ENCODE measurements around the gene TPP1.

Gene TPP1

DNA sequence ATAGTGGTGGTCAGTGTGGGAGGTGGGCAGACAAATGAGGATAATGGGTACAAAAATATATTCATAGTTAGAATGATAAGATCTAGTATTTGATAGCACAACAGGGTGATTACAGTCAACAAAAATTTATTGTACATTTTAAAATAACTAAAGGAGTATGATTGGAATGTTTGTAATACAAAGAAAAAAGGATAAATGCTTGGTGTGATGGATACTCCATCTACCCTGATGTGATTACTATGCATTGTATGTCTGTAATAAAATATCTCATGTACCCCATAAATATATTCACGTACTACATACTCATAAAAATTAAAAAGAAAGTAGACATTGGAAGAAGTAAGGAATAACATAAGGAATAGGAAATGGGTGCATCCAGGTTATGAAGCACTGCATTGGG lies 31.2 kb downstream of the TPP1 start:
- DNase-seq (ENCODE audit: low spot score in 2 of 2) (no peak), ATAC-seq (ENCODE audit: low read depth) (no peak)
- Mint-ChIP-seq H3K27me3 (no peaks in the 10 kb centered on the region), H3K9me3 (peaks cover 8% of the 10 kb centered on the region), H3K4me3 (no peak overlapping the region), H3K27ac (no peak overlapping the region), H3K4me1 (no peaks in the 10 kb centered on the region), H3K36me3 (peaks cover 29% of the 10 kb centered on the region)

DNA sequence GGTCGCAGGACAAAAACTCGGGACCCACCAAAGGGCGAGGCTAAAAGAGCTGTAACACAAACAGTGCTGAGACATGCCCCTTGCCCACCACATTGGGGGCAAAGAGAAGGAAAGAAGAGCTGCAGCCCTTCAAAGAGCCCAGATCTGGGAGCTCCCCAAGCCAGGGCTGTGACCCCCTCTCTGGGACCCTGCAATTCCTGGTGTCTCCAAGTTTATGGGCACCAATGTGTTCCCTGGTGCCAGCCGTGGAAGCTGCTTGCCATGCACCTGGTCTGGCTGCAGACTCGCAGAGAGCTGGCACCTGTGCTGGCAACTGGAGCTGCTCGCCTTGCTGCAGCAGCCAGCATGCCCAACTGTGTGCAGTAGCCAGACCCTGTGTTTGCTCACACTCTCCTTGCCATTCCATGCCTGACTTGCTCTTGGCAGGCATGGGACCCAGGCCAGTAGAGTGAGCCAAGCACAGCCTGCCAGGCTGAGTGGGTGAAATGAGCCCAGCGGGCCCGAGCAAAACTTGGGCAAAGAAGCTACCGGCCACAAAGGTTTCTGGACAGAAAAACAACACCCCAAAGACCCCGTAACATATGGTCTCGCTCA lies 31.8 kb downstream of the TPP1 start:
- no peak for ATAC-seq (ENCODE audit: low read depth)
- peaks cover 10% of the 10 kb centered on the region for H3K9me3 Mint-ChIP-seq
- H3K4me3 Mint-ChIP-seq: no peak overlapping the region
- no peak overlapping the region for H3K27ac Mint-ChIP-seq
- no peak for DNase-seq (ENCODE audit: low spot score in 2 of 2)
- no peaks in the 10 kb centered on the region for H3K27me3 Mint-ChIP-seq
- H3K4me1 Mint-ChIP-seq: no peaks in the 10 kb centered on the region
- peaks cover 30% of the 10 kb centered on the region for H3K36me3 Mint-ChIP-seq

DNA sequence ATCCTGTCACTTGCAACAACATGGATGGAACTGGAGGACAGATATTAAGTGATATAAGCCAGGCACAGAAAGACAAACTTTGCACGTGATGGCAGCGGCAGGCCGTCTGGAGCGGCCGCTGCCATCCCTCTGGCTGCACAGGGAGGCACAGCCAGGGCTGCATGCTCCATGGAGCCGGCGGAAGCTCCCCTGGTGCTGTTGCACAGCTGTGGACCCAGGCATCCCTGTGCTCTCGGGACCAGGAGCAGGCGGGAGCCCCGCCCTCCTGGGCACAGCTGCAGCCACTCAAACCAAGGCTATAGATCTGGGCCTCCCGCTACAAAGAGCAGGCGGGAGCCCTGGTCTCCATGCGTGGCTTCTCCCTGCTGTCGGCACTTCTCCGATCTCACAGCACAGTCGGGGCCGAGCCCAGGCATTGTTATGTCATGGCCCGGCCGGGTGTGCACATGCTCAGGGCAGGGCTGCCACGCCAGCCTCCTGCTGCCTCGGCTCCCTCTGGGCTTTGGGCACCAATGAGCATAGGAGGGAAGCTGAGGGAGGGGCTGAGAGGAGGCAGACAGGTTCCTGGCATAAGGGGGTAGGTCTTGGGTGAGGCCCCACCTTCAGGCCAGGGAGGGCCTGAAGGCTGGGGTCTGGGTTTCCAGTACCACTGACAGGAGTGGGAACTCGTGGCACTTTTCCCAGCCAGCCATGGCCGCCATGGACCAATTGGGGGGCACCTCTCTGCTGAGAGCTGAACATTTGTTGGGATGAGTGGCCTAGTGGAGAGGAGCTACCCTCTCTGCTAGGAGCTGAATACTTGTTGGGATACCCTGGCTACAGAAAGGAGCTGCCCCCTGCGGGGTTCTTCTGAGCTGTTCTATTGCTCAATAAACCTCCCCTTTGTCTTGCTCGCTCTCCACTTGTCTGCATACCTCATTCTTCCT lies 32.5 kb downstream of the TPP1 start:
- Mint-ChIP-seq H3K27ac (no peak overlapping the region), H3K4me1 (no peaks in the 10 kb centered on the region), H3K9me3 (peaks cover 12% of the 10 kb centered on the region), H3K4me3 (no peak overlapping the region), H3K36me3 (peaks cover 32% of the 10 kb centered on the region), H3K27me3 (no peaks in the 10 kb centered on the region)
- ATAC-seq (ENCODE audit: low read depth) (no peak), DNase-seq (ENCODE audit: low spot score in 2 of 2) (no peak)

DNA sequence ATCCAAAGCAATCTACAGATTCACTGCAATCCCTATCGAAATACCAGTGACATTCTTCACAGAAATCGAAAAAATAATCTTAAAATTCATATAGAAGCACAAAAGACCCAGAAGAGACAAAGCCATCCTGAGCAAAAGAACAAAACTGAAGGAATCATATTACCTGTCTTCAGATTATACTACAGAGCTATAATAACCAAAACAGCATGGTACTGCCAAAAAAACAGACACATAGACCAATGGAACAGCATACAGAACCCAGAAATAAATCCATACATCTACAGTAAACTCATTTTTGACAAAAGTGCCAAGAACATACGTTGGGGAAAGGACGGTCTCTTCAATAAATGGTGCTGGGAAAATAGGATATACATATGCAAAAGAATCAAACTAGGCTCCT lies 34.7 kb downstream of the TPP1 start:
- Mint-ChIP-seq H3K36me3 (peaks cover 41% of the 10 kb centered on the region), H3K4me3 (no peak overlapping the region), H3K27ac (no peak overlapping the region), H3K9me3 (peaks cover 12% of the 10 kb centered on the region), H3K27me3 (no peaks in the 10 kb centered on the region), H3K4me1 (no peaks in the 10 kb centered on the region)
- DNase-seq (ENCODE audit: low spot score in 2 of 2): no peak
- no peak for ATAC-seq (ENCODE audit: low read depth)

DNA sequence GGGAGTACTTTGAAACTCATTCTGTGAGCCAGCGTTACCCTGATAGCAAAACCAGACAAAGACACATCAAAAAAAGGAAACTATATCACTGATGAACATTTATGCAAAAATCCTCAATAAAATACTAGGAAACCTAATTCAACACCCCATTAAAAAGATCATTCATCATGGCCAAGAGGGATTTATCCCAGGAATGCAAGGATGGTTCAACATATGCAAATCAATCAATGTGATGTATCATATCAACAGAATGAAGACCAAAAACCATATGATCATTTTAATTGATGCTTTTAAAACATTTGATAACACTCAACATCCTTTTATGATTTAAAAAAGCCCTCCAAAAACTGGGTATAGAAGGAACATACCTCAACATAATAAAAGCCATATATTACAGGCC lies 35.6 kb downstream of the TPP1 start:
- Mint-ChIP-seq H3K36me3 (peaks cover 41% of the 10 kb centered on the region), H3K27me3 (no peaks in the 10 kb centered on the region), H3K4me3 (no peak overlapping the region), H3K27ac (no peak overlapping the region), H3K4me1 (no peaks in the 10 kb centered on the region), H3K9me3 (peaks cover 12% of the 10 kb centered on the region)
- DNase-seq (ENCODE audit: low spot score in 2 of 2) (no peak), ATAC-seq (ENCODE audit: low read depth) (no peak)

DNA sequence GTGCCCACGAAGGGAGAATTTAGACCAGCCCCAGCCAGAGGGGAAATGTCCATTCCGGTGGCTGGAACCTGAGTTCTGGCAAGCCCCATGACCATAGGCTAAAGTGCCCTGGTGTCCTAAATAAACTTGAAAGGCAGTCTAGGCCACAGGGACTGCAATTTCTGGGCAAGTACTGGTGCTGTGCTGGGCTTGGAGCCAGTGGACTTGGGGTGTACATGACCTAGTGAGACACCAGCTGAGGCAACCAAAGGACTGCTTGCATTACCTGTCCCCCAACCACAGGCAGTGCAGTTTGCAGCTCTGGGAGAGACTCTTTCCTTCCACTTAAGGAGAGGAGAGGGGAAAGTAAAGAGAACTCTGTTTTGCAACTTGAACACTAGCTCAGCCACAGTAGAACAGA lies 39.5 kb downstream of the TPP1 start:
- H3K27me3 Mint-ChIP-seq: no peaks in the 10 kb centered on the region
- no peak overlapping the region for H3K4me3 Mint-ChIP-seq
- peaks cover 38% of the 10 kb centered on the region for H3K36me3 Mint-ChIP-seq
- no peak for DNase-seq (ENCODE audit: low spot score in 2 of 2)
- H3K27ac Mint-ChIP-seq: no peak overlapping the region
- H3K9me3 Mint-ChIP-seq: peaks cover 11% of the 10 kb centered on the region
- H3K4me1 Mint-ChIP-seq: peaks cover 2% of the 10 kb centered on the region
- no peak for ATAC-seq (ENCODE audit: low read depth)

DNA sequence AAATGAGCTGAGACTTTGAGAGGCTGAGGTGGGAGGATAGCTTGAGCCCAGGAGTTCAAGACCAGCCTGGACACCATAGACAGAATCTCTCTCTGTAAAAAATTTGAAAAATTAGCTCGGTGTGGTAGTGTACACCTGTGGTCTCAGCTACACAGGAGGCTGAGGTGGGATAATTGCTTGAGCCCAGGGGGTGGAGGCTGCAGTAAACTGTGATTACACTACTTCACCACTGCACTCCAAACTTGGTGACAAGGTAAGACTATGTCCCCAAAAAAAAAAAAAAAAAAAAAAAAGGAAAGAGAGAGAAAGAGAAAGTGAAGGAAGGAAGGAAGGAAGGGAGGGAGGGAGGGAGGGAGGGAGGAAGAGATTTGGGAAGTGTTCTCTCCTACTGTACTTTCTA lies 41.1 kb downstream of the TPP1 start:
- no peak for DNase-seq (ENCODE audit: low spot score in 2 of 2)
- Mint-ChIP-seq H3K9me3 (peaks cover 5% of the 10 kb centered on the region), H3K27ac (no peak overlapping the region), H3K36me3 (peaks cover 27% of the 10 kb centered on the region), H3K27me3 (no peaks in the 10 kb centered on the region), H3K4me3 (no peak overlapping the region), H3K4me1 (peaks cover 2% of the 10 kb centered on the region)
- no peak for ATAC-seq (ENCODE audit: low read depth)

DNA sequence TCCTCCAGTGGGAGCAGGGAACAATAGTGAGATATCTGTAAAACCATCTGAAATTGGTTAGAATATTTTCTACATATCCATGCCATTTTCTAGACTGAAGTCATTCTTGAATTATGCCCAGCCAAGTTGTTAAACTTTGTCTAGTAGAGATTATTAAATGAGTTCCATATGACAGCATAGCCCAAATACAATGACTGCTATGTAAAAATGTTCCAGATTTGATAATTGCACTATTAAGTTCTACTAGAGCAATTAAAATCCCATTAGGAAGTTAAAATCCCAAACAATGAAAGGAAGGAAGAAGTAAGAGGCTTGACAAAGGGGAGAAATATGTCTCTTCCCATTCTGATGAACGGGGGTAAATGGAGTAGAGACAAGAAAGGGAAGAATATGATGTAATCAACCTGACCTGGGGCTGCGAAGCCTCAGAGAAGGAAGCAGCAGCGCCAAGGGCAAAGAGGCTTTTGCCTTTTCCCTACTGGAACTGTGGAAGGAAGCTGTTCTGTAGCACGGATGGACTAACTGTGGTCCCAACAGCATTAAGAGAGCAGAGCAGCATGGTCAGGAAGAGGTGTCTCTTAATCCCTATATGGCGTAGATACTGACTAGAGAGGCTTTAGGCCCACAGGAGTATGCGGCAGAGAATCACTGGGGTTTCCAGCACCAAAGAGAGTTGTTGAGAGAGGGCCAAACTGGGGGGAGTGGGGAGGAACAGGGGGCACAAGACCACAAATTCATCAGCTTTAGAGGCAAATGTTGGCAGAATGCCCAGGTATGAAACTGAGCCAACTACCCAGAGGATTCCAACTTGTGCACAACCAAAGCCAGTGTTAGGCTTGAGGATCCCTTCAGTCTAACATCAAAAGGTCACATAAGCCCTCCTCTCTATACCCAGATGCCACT lies 42.5 kb downstream of the TPP1 start:
- Mint-ChIP-seq H3K4me3 (no peak overlapping the region), H3K4me1 (peaks cover 2% of the 10 kb centered on the region), H3K27me3 (no peaks in the 10 kb centered on the region), H3K36me3 (peaks cover 23% of the 10 kb centered on the region), H3K9me3 (no peaks in the 10 kb centered on the region), H3K27ac (no peak overlapping the region)
- DNase-seq (ENCODE audit: low spot score in 2 of 2) (no peak), ATAC-seq (ENCODE audit: low read depth) (no peak)

DNA sequence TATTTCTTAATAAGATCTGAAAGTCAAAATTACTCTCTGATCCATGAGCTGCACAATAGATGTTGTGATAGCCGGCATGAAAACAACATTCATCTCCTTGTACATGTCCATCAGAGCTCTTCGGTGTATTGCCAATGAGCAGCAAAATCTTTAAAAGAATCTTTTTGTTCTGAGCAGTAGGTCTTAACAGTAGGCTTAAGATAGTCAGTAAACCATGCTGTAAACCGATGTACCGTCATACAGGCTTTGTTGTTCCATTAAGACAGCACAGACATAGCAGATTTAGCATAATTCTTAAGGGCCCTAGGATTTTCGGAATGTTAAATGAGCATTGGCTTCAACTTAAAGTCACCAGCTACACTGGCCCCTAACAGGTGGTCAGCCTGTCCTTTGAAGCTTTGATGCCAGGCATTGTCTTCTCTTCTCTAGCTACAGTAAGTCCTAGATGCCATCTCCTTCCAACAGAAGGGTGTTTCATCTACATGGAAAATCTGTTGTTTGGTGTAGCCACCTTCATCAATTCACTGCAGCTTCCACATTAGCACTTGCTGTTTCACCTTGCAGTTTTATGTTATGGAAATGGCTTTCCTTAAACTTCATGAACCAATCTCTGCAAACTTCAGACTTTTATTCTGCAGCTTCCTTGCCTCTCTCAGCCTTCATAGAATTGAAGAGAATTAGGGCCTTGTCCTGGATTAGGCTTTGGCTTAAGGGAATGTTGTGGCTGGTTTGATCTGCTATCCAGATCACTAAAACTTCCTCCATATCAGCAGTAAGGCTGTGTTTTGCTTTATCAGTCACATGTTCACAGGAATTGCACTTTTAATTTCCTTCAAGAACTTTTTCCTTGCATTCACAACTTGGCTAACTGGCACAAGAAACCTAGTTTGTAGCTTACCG lies 44.2 kb downstream of the TPP1 start:
- H3K4me1 Mint-ChIP-seq: peaks cover 2% of the 10 kb centered on the region
- no peak for DNase-seq (ENCODE audit: low spot score in 2 of 2)
- peaks cover 19% of the 10 kb centered on the region for H3K36me3 Mint-ChIP-seq
- H3K27ac Mint-ChIP-seq: no peak overlapping the region
- H3K4me3 Mint-ChIP-seq: no peak overlapping the region
- no peaks in the 10 kb centered on the region for H3K9me3 Mint-ChIP-seq
- ATAC-seq (ENCODE audit: low read depth): no peak
- no peaks in the 10 kb centered on the region for H3K27me3 Mint-ChIP-seq

DNA sequence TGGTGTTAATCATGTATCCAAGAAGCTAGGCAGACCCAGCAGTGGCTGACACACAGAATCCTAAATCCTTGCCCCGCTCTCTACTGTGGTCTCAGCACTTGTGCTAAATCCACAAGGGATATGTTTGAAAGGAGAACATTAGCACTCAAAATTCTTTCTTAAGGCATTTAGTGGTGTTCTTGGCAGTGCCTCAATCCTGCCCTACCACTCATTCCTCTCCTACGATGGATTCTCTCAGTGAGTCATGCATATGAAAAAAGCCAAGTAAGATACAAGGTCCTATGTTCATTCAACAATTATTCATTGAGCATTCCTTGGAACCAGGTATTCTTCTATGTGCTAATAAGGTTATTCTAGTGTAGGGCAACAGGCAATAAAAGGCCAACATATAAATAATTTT lies 47.0 kb downstream of the TPP1 start:
- H3K27ac Mint-ChIP-seq: no peak overlapping the region
- DNase-seq (ENCODE audit: low spot score in 2 of 2): no peak
- no peak overlapping the region for H3K4me3 Mint-ChIP-seq
- no peaks in the 10 kb centered on the region for H3K27me3 Mint-ChIP-seq
- no peaks in the 10 kb centered on the region for H3K4me1 Mint-ChIP-seq
- no peaks in the 10 kb centered on the region for H3K9me3 Mint-ChIP-seq
- no peak for ATAC-seq (ENCODE audit: low read depth)
- peaks cover 22% of the 10 kb centered on the region for H3K36me3 Mint-ChIP-seq

DNA sequence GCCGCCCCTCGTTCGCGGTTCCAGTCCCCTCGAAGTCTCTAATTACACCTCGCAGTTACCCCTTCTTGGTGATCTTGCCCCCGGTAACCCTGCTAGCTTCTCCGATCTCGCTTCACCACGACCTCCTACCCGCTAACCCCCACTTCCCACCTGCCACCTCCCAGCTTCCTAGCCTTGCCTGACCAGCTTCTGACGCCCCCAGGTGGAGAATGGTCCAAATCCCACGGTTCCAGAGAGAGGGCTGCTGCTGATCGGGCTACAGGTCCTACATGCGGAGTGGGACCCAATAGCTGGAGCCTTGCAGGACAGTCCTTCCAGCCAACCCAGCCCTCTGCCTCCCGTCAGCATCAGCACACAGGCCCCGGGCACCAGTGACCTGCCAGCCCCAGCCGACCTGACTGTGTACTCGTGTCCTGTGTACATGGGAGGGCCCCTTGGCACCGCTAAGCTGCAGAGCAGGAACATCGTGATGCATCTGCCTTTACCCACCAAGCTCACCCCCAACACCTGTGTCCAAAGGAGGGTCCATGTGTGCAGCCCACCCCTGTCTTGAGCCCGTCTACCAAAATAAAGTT lies 47.7 kb downstream of the TPP1 start:
- no peak overlapping the region for H3K27ac Mint-ChIP-seq
- H3K36me3 Mint-ChIP-seq: peaks cover 21% of the 10 kb centered on the region
- DNase-seq (ENCODE audit: low spot score in 2 of 2) (no peak), ATAC-seq (ENCODE audit: low read depth) (no peak)
- no peaks in the 10 kb centered on the region for H3K4me1 Mint-ChIP-seq
- H3K9me3 Mint-ChIP-seq: no peaks in the 10 kb centered on the region
- H3K4me3 Mint-ChIP-seq: no peak overlapping the region
- H3K27me3 Mint-ChIP-seq: no peaks in the 10 kb centered on the region

DNA sequence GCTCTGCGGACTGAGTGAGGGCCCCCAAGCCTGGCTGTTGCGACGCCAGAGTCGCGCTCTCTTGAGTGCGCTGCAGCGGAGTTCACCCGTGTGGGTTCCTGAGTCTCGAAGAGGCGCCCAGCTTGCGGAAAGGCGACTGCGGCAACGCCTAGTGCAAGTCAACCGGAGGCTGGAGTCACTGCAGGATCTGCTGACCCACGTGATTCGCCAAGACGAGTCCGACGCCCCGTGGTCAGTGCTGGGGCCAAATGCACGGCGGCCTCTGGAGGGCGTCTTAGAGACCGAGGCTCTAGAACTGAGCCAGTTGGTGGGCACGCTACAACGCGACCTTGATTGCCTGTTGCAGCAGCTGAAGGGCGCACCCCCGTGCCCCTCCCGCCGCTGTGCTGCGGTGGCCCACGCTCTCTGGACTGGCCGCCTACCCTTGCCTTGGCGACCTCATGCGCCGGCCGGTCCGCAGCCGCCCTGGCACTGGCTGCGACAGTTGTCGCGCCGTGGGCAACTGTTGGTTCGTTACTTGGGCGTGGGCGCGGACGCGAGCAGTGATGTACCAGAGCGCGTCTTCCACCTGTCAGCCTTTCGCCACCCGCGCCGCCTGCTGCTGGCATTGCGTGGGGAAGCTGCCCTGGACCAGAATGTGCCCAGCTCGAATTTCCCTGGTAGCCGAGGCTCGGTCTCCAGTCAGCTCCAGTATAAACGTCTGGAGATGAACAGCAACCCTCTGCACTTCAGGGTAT lies 48.4 kb downstream of the TPP1 start:
- H3K9me3 Mint-ChIP-seq: no peaks in the 10 kb centered on the region
- no peak overlapping the region for H3K27ac Mint-ChIP-seq
- no peaks in the 10 kb centered on the region for H3K27me3 Mint-ChIP-seq
- no peaks in the 10 kb centered on the region for H3K4me1 Mint-ChIP-seq
- DNase-seq (ENCODE audit: low spot score in 2 of 2) (no peak), ATAC-seq (ENCODE audit: low read depth) (no peak)
- H3K36me3 Mint-ChIP-seq: peaks cover 20% of the 10 kb centered on the region
- no peak overlapping the region for H3K4me3 Mint-ChIP-seq

DNA sequence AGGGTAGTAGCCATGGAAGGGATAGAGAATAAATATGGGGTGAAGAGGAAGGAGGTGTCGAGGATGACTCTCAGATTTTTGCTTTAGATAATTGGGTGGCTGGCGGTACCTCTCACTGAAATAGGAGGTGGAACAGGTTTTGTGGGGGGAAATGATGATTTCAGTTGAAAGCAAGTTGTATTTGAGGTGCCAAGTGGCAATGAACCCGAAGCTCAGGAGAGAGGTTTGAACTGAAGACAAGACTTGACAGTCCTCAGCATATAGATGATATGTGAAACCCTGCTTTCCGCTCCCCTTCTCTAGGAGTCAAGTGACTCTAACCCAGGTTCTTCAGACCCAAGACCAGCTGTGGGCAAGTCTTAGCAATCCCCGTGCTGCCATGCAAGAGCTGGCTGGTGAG lies 49.5 kb downstream of the TPP1 start:
- ATAC-seq (ENCODE audit: low read depth) (no peak), DNase-seq (ENCODE audit: low spot score in 2 of 2) (no peak)
- no peak overlapping the region for H3K4me3 Mint-ChIP-seq
- peaks cover 19% of the 10 kb centered on the region for H3K36me3 Mint-ChIP-seq
- peaks cover 2% of the 10 kb centered on the region for H3K4me1 Mint-ChIP-seq
- no peaks in the 10 kb centered on the region for H3K27me3 Mint-ChIP-seq
- H3K9me3 Mint-ChIP-seq: no peaks in the 10 kb centered on the region
- no peak overlapping the region for H3K27ac Mint-ChIP-seq

All from memory B cell (primary cell).